Measurements from ENCODE around the gene CNGA3.

Gene CNGA3

GRCh38 chr2:98329549-98329948 is 16.7 kb upstream of the CNGA3 start:
- DNase-seq = no peak

- DNase-seq = no peak
Measured at GRCh38 chr2:98332989-98333388, 13.3 kb upstream of the CNGA3 start.

GRCh38 chr2:98333922-98334321 is 12.3 kb upstream of the CNGA3 start:
- DNase-seq = peak; percentile 64

GRCh38 chr2:98334439-98335078 is 11.7 kb upstream of the CNGA3 start:
- peak; percentile 95 for DNase-seq

GRCh38 chr2:98335271-98335670 is 11.0 kb upstream of the CNGA3 start:
- peak; percentile 23 for DNase-seq

- DNase-seq = no peak
Measured at GRCh38 chr2:98341241-98341640, 5.0 kb upstream of the CNGA3 start.

GRCh38 chr2:98343285-98343684 is 3.0 kb upstream of the CNGA3 start:
- DNase-seq = no peak

- DNase-seq = no peak
Measured at GRCh38 chr2:98347298-98348065, 1.2 kb downstream of the CNGA3 start.

- DNase-seq = peak; percentile 24
Measured at GRCh38 chr2:98348066-98348561, 1.9 kb downstream of the CNGA3 start.

- DNase-seq = no peak
Measured at GRCh38 chr2:98350411-98350810, 4.2 kb downstream of the CNGA3 start.

- no peak for DNase-seq
Measured at GRCh38 chr2:98355881-98356280, 9.6 kb downstream of the CNGA3 start.

GRCh38 chr2:98356729-98357128 is 10.5 kb downstream of the CNGA3 start:
- no peak for DNase-seq

GRCh38 chr2:98357849-98358248 is 11.6 kb downstream of the CNGA3 start:
- no peak for DNase-seq

GRCh38 chr2:98359986-98360385 is 13.7 kb downstream of the CNGA3 start:
- no peak for DNase-seq

- DNase-seq = no peak
Measured at GRCh38 chr2:98367721-98368120, 21.5 kb downstream of the CNGA3 start.

GRCh38 chr2:98369710-98370239 is 23.5 kb downstream of the CNGA3 start:
- DNase-seq = no peak

- DNase-seq = no peak
Measured at GRCh38 chr2:98372121-98372520, 25.9 kb downstream of the CNGA3 start.

- DNase-seq = no peak
Measured at GRCh38 chr2:98372579-98372978, 26.3 kb downstream of the CNGA3 start.

- DNase-seq = no peak
Measured at GRCh38 chr2:98374286-98374685, 28.0 kb downstream of the CNGA3 start.

GRCh38 chr2:98374958-98375570 is 28.8 kb downstream of the CNGA3 start:
- peak; percentile 28 for DNase-seq

- DNase-seq = no peak
Measured at GRCh38 chr2:98376301-98376910, 30.1 kb downstream of the CNGA3 start.

- no peak for DNase-seq
Measured at GRCh38 chr2:98376996-98377395, 30.7 kb downstream of the CNGA3 start.

- DNase-seq = no peak
Measured at GRCh38 chr2:98377544-98377943, 31.3 kb downstream of the CNGA3 start.

Data from NCI-H526 treated with DMSO at 0.1 percent for 48 hours (cell line).